WTC11 (cell line): Measurements from ENCODE around the gene TBRG4.

Experiments used
- AR ChIP-seq: fragments of 250-450 bp; sonication (Bioruptor Pico); IDR thresholded peaks from 2 replicates; pipeline ENCODE4 v1.9.0; 2021; ENCODE audit warnings: mild to moderate bottlenecking
- ATF3 ChIP-seq: sonication (generic); formaldehyde crosslinking; conservative IDR thresholded peaks from 2 replicates; pipeline ENCODE4 v1.8.1; 2022; ENCODE audit warnings: mild to moderate bottlenecking, missing genetic modification reagents
- CBFB ChIP-seq: sonication (generic); formaldehyde crosslinking; IDR thresholded peaks from 2 replicates; pipeline ENCODE4 v1.8.1; 2022; ENCODE audit warnings: mild to moderate bottlenecking, low read depth, missing genetic modification reagents
- CTCF ChIP-seq: fragments of 200-600 bp; IDR thresholded peaks from 2 replicates; pipeline ENCODE4 v1.8.0; 2022; ENCODE audit warnings: antibody characterized with exemption
- FOXJ3 ChIP-seq: sonication (generic); formaldehyde crosslinking; IDR thresholded peaks from 2 replicates; pipeline ENCODE4 v1.9.0; 2021; ENCODE audit warnings: missing genetic modification reagents, mild to moderate bottlenecking, borderline replicate concordance
- FOXP1 ChIP-seq: sonication (generic); formaldehyde crosslinking; IDR thresholded peaks from 2 replicates; pipeline ENCODE4 v1.8.0; 2022; ENCODE audit warnings: missing genetic modification reagents, mild to moderate bottlenecking, moderate library complexity, borderline replicate concordance
- HMGXB4 ChIP-seq: sonication (generic); formaldehyde crosslinking; IDR thresholded peaks from 2 replicates; pipeline ENCODE4 v1.8.1; 2023; ENCODE audit warnings: mild to moderate bottlenecking, moderate library complexity, missing genetic modification reagents
- MAX ChIP-seq: sonication (generic); formaldehyde crosslinking; IDR thresholded peaks from 2 replicates; pipeline ENCODE4 v1.8.0; 2022; ENCODE audit warnings: mild to moderate bottlenecking, missing genetic modification reagents
- TEAD4 ChIP-seq: sonication (generic); formaldehyde crosslinking; IDR thresholded peaks from 2 replicates; pipeline ENCODE4 v1.8.0; 2022; ENCODE audit warnings: mild to moderate bottlenecking, missing genetic modification reagents
- ZBTB43 ChIP-seq: sonication (generic); formaldehyde crosslinking; IDR thresholded peaks from 2 replicates; pipeline ENCODE4 v1.8.1; 2023; ENCODE audit warnings: mild to moderate bottlenecking, missing genetic modification reagents
- ZNF121 ChIP-seq: sonication (generic); formaldehyde crosslinking; IDR thresholded peaks from 2 replicates; pipeline ENCODE4 v1.8.0; 2023; ENCODE audit warnings: missing genetic modification reagents

GRCh38 chr7:45111298-45112223 is at the start of gene TBRG4:
- TF ChIP-seq ATF3 (CRISPR knock-in tag) (no peak), CTCF (no peak), HMGXB4 (CRISPR knock-in tag) (peak; percentile 66), MAX (peak; percentile 99), ZNF121 (CRISPR knock-in tag) (no peak), TEAD4 (CRISPR knock-in tag) (no peak), AR (CRISPR knock-in tag) (no peak), CBFB (no peak), ZBTB43 (CRISPR knock-in tag) (no peak), FOXJ3 (CRISPR knock-in tag) (no peak), FOXP1 (CRISPR knock-in tag) (peak; percentile 74; the same call in 1 of the 2 replicates)
